ENCODE data around the gene TRRAP. TPM values are rescaled to one million over a fixed set of nuclear protein-coding genes. Genes with fewer than 3 reads are reported as not detected.
"Not testable (repeated sequence)": the region's sequence is repeated elsewhere in the genome, so short reads cannot be mapped to it uniquely, and the experiment has no call there.

The TRRAP gene
- total and polyA plus RNA-seq, 5 donors from 2014 or later: 2.9 to 66.5 (median 3.8) TPM

DNA sequence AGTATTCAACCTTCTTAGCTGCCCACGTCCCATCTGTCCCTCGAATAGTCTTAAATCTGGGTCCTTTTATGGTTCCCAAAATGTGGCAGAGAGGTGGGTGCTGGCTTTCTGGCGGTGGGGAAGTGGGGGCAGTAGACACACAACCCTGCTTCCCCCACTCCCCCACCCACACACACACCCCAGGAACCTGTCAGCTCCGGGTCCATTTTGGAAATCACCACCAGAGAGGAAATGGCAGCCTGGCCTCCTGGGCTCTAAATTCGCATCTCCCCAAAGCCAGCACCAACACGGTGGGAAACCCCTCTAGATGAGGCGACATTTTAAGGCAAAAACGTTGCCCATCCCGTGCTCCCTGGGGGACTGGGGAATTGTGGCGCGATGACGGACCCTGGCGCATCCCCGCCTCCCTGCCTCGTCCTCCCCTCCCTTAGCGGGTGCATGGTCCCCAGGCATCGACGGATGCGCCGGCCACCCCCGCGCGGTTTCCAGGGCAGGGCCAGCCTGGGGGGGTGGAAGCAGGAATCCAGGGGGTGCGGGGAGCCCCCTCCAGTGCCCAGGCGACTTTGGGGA, 9.2 kb upstream of the TRRAP start:
- H3K27me3 ChIP-seq (ENCODE audit: control insufficient read depth, insufficient read depth, low read length): peaks cover 4% of the 10 kb centered on the region
- H3K9me3 Mint-ChIP-seq: no peaks in the 10 kb centered on the region
- no peaks in the 10 kb centered on the region for H3K9me3 ChIP-seq (ENCODE audit: control insufficient read depth in 2 of 2, low read length in 2 of 2)
- H3K27me3 Mint-ChIP-seq: peaks cover 48% of the 10 kb centered on the region
- H3K4me3 ChIP-seq (ENCODE audit: low read depth, low read length): no peak overlapping the region
- peaks cover 0 to 10% (median 0%) of the 10 kb centered on the region in 4 donors for H3K4me1 Mint-ChIP-seq
- no peaks in the 10 kb centered on the region for H3K36me3 ChIP-seq (ENCODE audit: control insufficient read depth, insufficient read depth, low read length)
- DNase-seq: no peak
- ATAC-seq (ENCODE audit: low read depth in 2 of 2): no peak
- no peak overlapping the region for H3K27ac ChIP-seq (ENCODE audit: insufficient read depth, low read length, poor library complexity, severe bottlenecking)
- no peak overlapping the region for H3K27ac Mint-ChIP-seq
- H3K4me1 ChIP-seq (ENCODE audit: control insufficient read depth, insufficient read depth, low read length, poor library complexity, severe bottlenecking): peaks cover 14% of the 10 kb centered on the region
- H3K36me3 Mint-ChIP-seq: no peaks in the 10 kb centered on the region
- H3K4me3 Mint-ChIP-seq: peak overlapping the region in 1 of 4 donors; percentile 47

DNA sequence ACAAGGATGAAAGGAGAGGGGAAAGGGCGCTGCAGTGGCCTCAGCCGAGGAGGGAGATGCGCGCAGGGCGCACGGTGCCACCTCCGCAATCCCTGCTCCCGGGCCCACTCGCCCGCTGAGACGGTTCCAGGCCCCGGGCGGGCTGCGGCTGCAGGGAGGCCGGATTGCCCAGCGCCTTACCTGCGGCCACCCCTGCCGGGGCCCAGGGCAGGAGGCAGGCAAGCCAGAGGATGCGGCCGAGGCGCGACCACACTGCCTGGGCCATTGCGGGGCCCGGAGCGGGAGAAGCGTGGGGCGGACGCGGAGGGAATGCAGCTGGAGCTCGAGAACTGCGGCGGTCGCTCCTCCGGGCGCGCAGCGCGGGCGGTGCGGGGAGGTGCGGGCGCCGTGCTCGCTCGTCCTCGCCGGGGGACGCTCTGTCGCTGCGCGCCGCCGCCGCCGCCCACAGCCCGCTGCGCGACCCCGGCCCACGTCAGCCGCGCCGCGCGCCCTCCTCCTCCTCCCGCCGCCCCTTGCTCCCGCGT, 8.7 kb upstream of the TRRAP start, which contains the start of gene TMEM130:
Gene TMEM130, minus strand, starts transcription at position 418 of the 524 bp plus-strand sequence. Its CDS starts 153 bp downstream, at position 265.
- Histone ChIP-seq H3K9me3 (ENCODE audit: control insufficient read depth in 2 of 2, low read length in 2 of 2) (no peaks in the 10 kb centered on the region), H3K27ac (ENCODE audit: insufficient read depth, low read length, poor library complexity, severe bottlenecking) (no peak within 1 kb of the TSS), H3K36me3 (ENCODE audit: control insufficient read depth, insufficient read depth, low read length) (no peaks in the 10 kb centered on the region), H3K4me1 (ENCODE audit: control insufficient read depth, insufficient read depth, low read length, poor library complexity, severe bottlenecking) (peaks cover 14% of the 10 kb centered on the region), H3K27me3 (ENCODE audit: control insufficient read depth, insufficient read depth, low read length) (peaks cover 4% of the 10 kb centered on the region), H3K4me3 (ENCODE audit: low read depth, low read length) (no peak within 1 kb of the TSS)
- Mint-ChIP-seq H3K4me3 (peak within 1 kb of the TSS; percentile 9 to 81 (median 66)), H3K9me3 (no peaks in the 10 kb centered on the region), H3K4me1 (peaks cover 0 to 10% (median 0%) of the 10 kb centered on the region in 4 donors), H3K27me3 (peaks cover 53% of the 10 kb centered on the region), H3K36me3 (no peaks in the 10 kb centered on the region), H3K27ac (no peak within 1 kb of the TSS)
- no peak for DNase-seq
- no peak for ATAC-seq (ENCODE audit: low read depth in 2 of 2)

DNA sequence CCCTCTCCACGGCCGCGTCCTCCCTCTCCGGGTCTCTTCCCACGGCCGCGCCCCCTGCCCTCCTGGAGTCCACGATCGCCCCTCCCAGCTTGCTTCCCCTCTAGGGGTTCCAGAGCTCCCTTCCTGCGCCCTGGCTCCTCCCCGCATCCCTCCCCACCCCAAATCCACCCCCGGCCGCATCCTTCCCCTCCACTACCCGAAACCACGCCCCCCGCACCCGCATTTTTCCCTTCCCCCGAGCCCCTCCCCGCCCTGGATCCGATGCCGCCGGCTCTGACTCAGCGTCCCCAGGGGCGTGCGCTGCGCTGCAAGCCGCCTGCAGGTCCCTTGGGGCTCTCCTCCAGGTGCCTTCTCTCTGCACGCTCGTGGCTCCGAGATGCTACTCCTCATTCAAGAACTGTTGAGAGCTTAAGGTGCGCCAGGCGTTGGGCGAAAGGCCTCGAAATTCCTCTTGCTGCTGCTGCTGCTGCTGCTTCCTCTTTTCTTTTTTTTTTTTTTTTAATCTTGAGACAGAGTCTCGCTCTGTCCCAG, 8.1 kb upstream of the TRRAP start:
- no peak overlapping the region for H3K27ac ChIP-seq (ENCODE audit: insufficient read depth, low read length, poor library complexity, severe bottlenecking)
- no peak overlapping the region for H3K27ac Mint-ChIP-seq
- peaks cover 14% of the 10 kb centered on the region for H3K4me1 ChIP-seq (ENCODE audit: control insufficient read depth, insufficient read depth, low read length, poor library complexity, severe bottlenecking)
- H3K9me3 ChIP-seq (ENCODE audit: control insufficient read depth in 2 of 2, low read length in 2 of 2): no peaks in the 10 kb centered on the region
- H3K36me3 Mint-ChIP-seq: no peaks in the 10 kb centered on the region
- peak in 2 of 3 donors; percentile 42 to 49 for DNase-seq
- H3K9me3 Mint-ChIP-seq: no peaks in the 10 kb centered on the region
- H3K27me3 ChIP-seq (ENCODE audit: control insufficient read depth, insufficient read depth, low read length): peaks cover 4% of the 10 kb centered on the region
- peaks cover 0 to 10% (median 1%) of the 10 kb centered on the region in 4 donors for H3K4me1 Mint-ChIP-seq
- peak; percentile 70 to 76 for ATAC-seq (ENCODE audit: low read depth in 2 of 2)
- peaks cover 54% of the 10 kb centered on the region for H3K27me3 Mint-ChIP-seq
- no peak overlapping the region for H3K4me3 ChIP-seq (ENCODE audit: low read depth, low read length)
- peak overlapping the region in 3 of 4 donors; percentile 59 to 81 (median 74) for H3K4me3 Mint-ChIP-seq
- H3K36me3 ChIP-seq (ENCODE audit: control insufficient read depth, insufficient read depth, low read length): no peaks in the 10 kb centered on the region

DNA sequence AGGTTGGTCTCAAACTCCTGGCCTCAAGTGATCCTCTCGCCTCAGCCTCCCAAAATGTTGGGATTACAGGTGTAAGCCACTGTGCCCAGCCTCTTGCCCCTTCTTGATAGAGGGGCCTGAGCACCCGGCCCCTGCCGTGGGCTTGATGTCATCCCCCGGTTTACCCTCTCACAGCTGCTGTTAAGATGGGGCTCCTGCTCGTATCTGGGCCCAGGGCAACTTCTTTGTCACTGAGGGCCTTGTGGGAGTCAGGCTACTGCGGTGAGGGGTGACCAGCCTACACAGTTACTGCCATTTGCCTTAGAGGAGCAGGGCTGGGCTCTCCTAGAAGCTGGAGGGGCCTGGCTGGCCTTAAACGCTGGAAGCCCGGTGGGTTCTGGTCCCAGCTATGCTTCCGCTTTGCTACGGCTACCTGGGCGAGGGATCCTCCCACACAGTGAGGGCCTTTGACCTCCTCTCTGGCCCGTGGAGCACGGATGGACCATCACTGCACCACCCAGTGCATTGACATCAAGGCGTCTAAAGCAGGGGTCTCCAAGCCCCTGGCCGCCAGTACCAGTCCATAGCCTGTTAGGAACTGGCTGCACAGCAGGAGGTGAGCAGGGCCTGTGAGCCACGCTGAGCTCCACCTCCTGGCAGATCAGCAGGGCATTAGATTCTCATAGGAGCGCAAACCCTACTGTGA, 7.4 kb upstream of the TRRAP start:
- Histone ChIP-seq H3K27ac (ENCODE audit: insufficient read depth, low read length, poor library complexity, severe bottlenecking) (no peak overlapping the region), H3K36me3 (ENCODE audit: control insufficient read depth, insufficient read depth, low read length) (no peaks in the 10 kb centered on the region), H3K27me3 (ENCODE audit: control insufficient read depth, insufficient read depth, low read length) (peaks cover 4% of the 10 kb centered on the region), H3K4me3 (ENCODE audit: low read depth, low read length) (no peak overlapping the region), H3K9me3 (ENCODE audit: control insufficient read depth in 2 of 2, low read length in 2 of 2) (no peaks in the 10 kb centered on the region), H3K4me1 (ENCODE audit: control insufficient read depth, insufficient read depth, low read length, poor library complexity, severe bottlenecking) (peaks cover 14% of the 10 kb centered on the region)
- Mint-ChIP-seq H3K36me3 (no peaks in the 10 kb centered on the region), H3K27me3 (peaks cover 54% of the 10 kb centered on the region), H3K4me3 (peak overlapping the region in 3 of 4 donors; percentile 9 to 74 (median 59)), H3K4me1 (peaks cover 0 to 10% (median 2%) of the 10 kb centered on the region in 4 donors), H3K27ac (no peak overlapping the region), H3K9me3 (no peaks in the 10 kb centered on the region)
- no peak for ATAC-seq (ENCODE audit: low read depth in 2 of 2)
- DNase-seq: no peak

DNA sequence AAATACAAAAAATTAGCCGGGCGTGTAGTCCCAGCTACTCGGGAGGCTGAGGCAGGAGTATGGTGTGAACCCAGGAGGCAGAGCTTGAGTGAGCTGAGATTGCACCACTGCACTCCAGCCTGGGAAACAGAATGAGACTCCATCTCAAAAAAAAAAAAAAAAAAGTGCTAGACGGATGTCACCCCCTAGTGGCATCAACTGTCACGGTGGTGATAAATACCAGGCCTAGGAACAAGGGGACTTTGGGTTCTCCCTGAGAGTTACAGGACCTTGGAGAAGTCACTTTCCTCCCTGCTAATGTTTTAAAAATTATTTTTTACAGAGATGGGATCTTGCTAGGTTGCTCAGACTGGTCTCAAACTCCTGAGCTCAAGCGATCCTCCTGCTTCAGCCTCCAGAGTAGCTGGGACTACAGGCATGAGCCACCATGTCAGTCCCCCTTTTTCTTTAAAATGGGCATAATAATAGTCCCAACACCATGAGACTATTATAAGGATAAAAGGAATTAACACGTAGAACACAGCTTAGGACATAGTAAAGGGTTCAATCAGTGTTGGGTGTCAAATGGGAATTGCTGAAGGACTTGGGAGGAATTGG, 5.9 kb upstream of the TRRAP start:
- no peaks in the 10 kb centered on the region for H3K36me3 ChIP-seq (ENCODE audit: control insufficient read depth, insufficient read depth, low read length)
- H3K4me3 Mint-ChIP-seq: peak overlapping the region in 1 of 4 donors; percentile 82
- H3K9me3 Mint-ChIP-seq: no peaks in the 10 kb centered on the region
- DNase-seq (peak in 2 of 3 donors; percentile 22 to 56), ATAC-seq (ENCODE audit: low read depth in 2 of 2) (no peak)
- no peaks in the 10 kb centered on the region for H3K9me3 ChIP-seq (ENCODE audit: control insufficient read depth in 2 of 2, low read length in 2 of 2)
- H3K36me3 Mint-ChIP-seq: no peaks in the 10 kb centered on the region
- H3K27ac ChIP-seq (ENCODE audit: insufficient read depth, low read length, poor library complexity, severe bottlenecking): no peak overlapping the region
- H3K4me3 ChIP-seq (ENCODE audit: low read depth, low read length): no peak overlapping the region
- peaks cover 43% of the 10 kb centered on the region for H3K27me3 Mint-ChIP-seq
- no peak overlapping the region for H3K27ac Mint-ChIP-seq
- H3K4me1 Mint-ChIP-seq: peaks cover 0 to 10% (median 2%) of the 10 kb centered on the region in 4 donors
- peaks cover 4% of the 10 kb centered on the region for H3K27me3 ChIP-seq (ENCODE audit: control insufficient read depth, insufficient read depth, low read length)
- peaks cover 14% of the 10 kb centered on the region for H3K4me1 ChIP-seq (ENCODE audit: control insufficient read depth, insufficient read depth, low read length, poor library complexity, severe bottlenecking)

DNA sequence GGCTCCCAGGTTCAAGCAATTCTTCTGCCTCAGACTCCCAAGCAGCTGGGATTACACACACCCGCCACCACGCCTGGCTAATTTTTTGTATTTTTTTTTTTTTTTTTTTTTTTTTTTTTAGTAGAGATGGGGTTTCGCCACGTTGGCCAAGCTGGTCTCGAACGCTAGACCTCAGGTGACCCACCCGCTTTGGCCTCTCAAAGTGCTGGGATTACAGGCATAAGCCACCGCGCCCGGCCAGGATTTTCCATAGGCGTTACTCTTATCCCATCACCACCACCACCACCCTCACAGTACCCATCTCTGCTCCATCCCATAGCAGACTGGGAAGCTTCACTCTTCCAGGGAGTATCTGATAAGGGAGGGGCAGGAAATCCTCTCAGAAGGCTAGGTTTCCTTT, 4.7 kb upstream of the TRRAP start:
- H3K27me3 Mint-ChIP-seq: peaks cover 39% of the 10 kb centered on the region
- H3K36me3 Mint-ChIP-seq; H3K9me3 ChIP-seq (ENCODE audit: control insufficient read depth in 2 of 2, low read length in 2 of 2); DNase-seq; H3K27me3 ChIP-seq (ENCODE audit: control insufficient read depth, insufficient read depth, low read length); H3K27ac Mint-ChIP-seq; ATAC-seq (ENCODE audit: low read depth in 2 of 2); H3K27ac ChIP-seq (ENCODE audit: insufficient read depth, low read length, poor library complexity, severe bottlenecking); H3K4me3 ChIP-seq (ENCODE audit: low read depth, low read length); H3K36me3 ChIP-seq (ENCODE audit: control insufficient read depth, insufficient read depth, low read length); H3K9me3 Mint-ChIP-seq: not testable (repeated sequence)
- peaks cover 19% of the 10 kb centered on the region for H3K4me1 ChIP-seq (ENCODE audit: control insufficient read depth, insufficient read depth, low read length, poor library complexity, severe bottlenecking)
- H3K4me3 Mint-ChIP-seq: peak overlapping the region in 1 of 4 donors; percentile 43
- peaks cover 0 to 12% (median 2%) of the 10 kb centered on the region in 4 donors for H3K4me1 Mint-ChIP-seq

DNA sequence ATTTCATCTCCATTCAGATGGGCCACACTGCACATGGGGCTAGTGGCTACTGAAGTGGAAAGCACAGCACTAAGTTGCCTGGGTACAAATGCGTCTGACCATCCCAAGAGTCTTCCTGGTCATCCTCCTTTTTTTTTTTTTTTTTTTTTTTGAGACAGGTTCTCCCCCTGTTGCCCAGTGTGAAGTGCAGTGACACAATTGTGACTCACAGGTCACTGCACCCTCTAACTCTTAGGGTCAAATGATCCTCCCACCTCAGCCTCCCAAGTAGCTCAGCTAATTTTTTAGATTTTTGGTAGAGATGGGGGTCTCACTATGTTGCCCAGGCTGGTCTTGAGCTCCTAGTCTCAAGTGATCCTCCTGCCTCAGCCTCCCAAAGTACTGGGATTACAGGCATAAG, 3.4 kb upstream of the TRRAP start:
- H3K4me1 Mint-ChIP-seq: peaks cover 0 to 13% (median 9%) of the 10 kb centered on the region in 4 donors
- H3K27ac ChIP-seq (ENCODE audit: insufficient read depth, low read length, poor library complexity, severe bottlenecking): no peak overlapping the region

More for the DNA sequence above, 3.4 kb upstream of the TRRAP start:
- Mint-ChIP-seq H3K9me3 (no peaks in the 10 kb centered on the region), H3K27me3 (peaks cover 40% of the 10 kb centered on the region), H3K27ac (no peak overlapping the region), H3K36me3 (no peaks in the 10 kb centered on the region), H3K4me3 (peak overlapping the region in 1 of 4 donors; percentile 83)
- DNase-seq: no peak
- Histone ChIP-seq H3K4me1 (ENCODE audit: control insufficient read depth, insufficient read depth, low read length, poor library complexity, severe bottlenecking) (peaks cover 20% of the 10 kb centered on the region), H3K4me3 (ENCODE audit: low read depth, low read length) (no peak overlapping the region), H3K36me3 (ENCODE audit: control insufficient read depth, insufficient read depth, low read length) (no peaks in the 10 kb centered on the region), H3K27me3 (ENCODE audit: control insufficient read depth, insufficient read depth, low read length) (no peaks in the 10 kb centered on the region), H3K9me3 (ENCODE audit: control insufficient read depth in 2 of 2, low read length in 2 of 2) (no peaks in the 10 kb centered on the region)
- ATAC-seq (ENCODE audit: low read depth in 2 of 2): no peak
